Measurements from ENCODE around the gene GLI2. TPM values are rescaled to one million over a fixed set of nuclear protein-coding genes. Genes with fewer than 3 reads are reported as not detected.

GLI2 gene
- under 0.01 and 0.38 TPM in 2 replicates for total RNA-seq

GRCh38 chr2:120735746-120736170, at the start of gene GLI2:
Gene GLI2 (plus strand): TSS chr2:120735868. CDS start chr2:120797321, 61,453 bp downstream.

